K562 (cell line): ENCODE measurements around the gene AHCYL1. TPM values are rescaled to one million over a fixed set of nuclear protein-coding genes. Genes with fewer than 3 reads are reported as not detected.

Source experiments
- ATAC-seq: fragments of 200-7000 bp; cut with Tn5 transposase; 3 replicates; pipeline ENCODE4 v1.9.1; 2020; ENCODE audit warnings: moderate library complexity
- BruUV-seq: library from RNA; stranded (reverse); fragments of 400-500 nt; replicated peaks from 2 replicates; lab custom pipeline; 2021; lab: Mats Ljungman, UMichigan
- CTCF ChIA-PET: fragments of 300-600 bp; formaldehyde crosslinking; extraction: SDS; loops from one replicate; lab custom pipeline; 2021; ENCODE audit warnings: low intra/inter-chr PET ratio; lab: Yijun Ruan, JAX
- POLR2A ChIA-PET: fragments of 300-600, 350-650 bp; sonication (Branson Sonifier 250); formaldehyde crosslinking; extraction: SDS; loops from one replicate; lab custom pipeline; 2021; ENCODE audit warnings: antibody characterized with exemption, inconsistent platforms; lab: Yijun Ruan, JAX
- DNase-seq, 4 experiments: peaks; one replicate each; pipeline versions ENCODE4 v3.0.0 to v3.0.0-alpha.2; 2011 to 2018; ENCODE audit warnings: low spot score in 3 of 4, mixed read lengths in 3 of 4; ENCODE audit errors: extremely low read depth in 1 of 4
- FAIRE-seq: peaks from 2 replicates; lab custom pipeline; 2011; peaks lifted over from hg19 to GRCh38; lab: Jason Lieb, UNC
- H2AFZ ChIP-seq: 2 replicates; pipeline ENCODE4 v1.6.0; 2011; ENCODE audit warnings: low read depth, low read length, control low read depth, inconsistent platforms
- H3K27ac ChIP-seq: fragments of 200-600 bp; 3 replicates; pipeline ENCODE4 v1.8.0; 2011; ENCODE audit warnings: low read depth, mild to moderate bottlenecking, control low read depth, inconsistent platforms, low read length, moderate library complexity, mixed read lengths; ENCODE audit errors: extremely low read depth
- H3K27me3 ChIP-seq, 2 experiments: fragments of 300-600 bp in 1 of 2; 2 replicates in 1 of 2; 3 replicates in 1 of 2; pipeline versions ENCODE4 v1.6.0 to v1.8.0; 2011; ENCODE audit warnings: inconsistent platforms in 2 of 2, low read length in 2 of 2, mild to moderate bottlenecking in 1 of 2, mixed read lengths in 1 of 2, moderate library complexity in 1 of 2; ENCODE audit not compliant: control insufficient read depth in 2 of 2, insufficient read depth in 2 of 2
- H3K36me3 ChIP-seq: fragments of 300-600 bp; 3 replicates; pipeline ENCODE4 v1.8.0; 2011; ENCODE audit warnings: mild to moderate bottlenecking, low read length, inconsistent platforms; ENCODE audit not compliant: control insufficient read depth, insufficient read depth
- H3K4me1 ChIP-seq, 2 experiments: fragments of 200-600 bp in 1 of 2; replicated peaks in 1 of 2; 2 replicates in 1 of 2; 3 replicates in 1 of 2; pipeline versions ENCODE4 v1.5.1 to v1.8.0; 2011; ENCODE audit warnings: inconsistent platforms in 2 of 2, low read length in 2 of 2, mild to moderate bottlenecking in 1 of 2, mixed read lengths in 1 of 2, moderate library complexity in 1 of 2; ENCODE audit not compliant: control insufficient read depth in 2 of 2, insufficient read depth in 2 of 2
- H3K4me2 ChIP-seq: 2 replicates; pipeline ENCODE4 v1.6.1; 2011; ENCODE audit warnings: low read length, control low read depth, inconsistent platforms, mixed read lengths; ENCODE audit not compliant: insufficient read depth
- H3K4me3 ChIP-seq: fragments of 200-600 bp; sonication (generic), shearing (Covaris generic); 2 replicates; pipeline ENCODE4 v1.5.1; 2016; ENCODE audit warnings: control low read depth, inconsistent platforms
- H3K79me2 ChIP-seq: fragments of 200-600 bp; 3 replicates; pipeline ENCODE4 v1.8.0; 2011; ENCODE audit warnings: low read length, inconsistent platforms; ENCODE audit not compliant: control insufficient read depth, insufficient read depth
- H3K9ac ChIP-seq, 2 experiments: 2 replicates each; pipeline versions ENCODE4 v1.6.0 to v1.6.1; 2011; ENCODE audit warnings: low read depth in 2 of 2, low read length in 2 of 2, control low read depth in 1 of 2, inconsistent platforms in 1 of 2, mild to moderate bottlenecking in 1 of 2, mixed read lengths in 1 of 2; ENCODE audit not compliant: insufficient read depth in 1 of 2
- H3K9me1 ChIP-seq: one replicate; pipeline ENCODE4 v1.6.0; 2011; ENCODE audit warnings: inconsistent platforms, mild to moderate bottlenecking, low read length, moderate library complexity; ENCODE audit not compliant: control insufficient read depth, insufficient read depth
- H3K9me3 ChIP-seq: replicated peaks from 2 replicates; pipeline ENCODE4 v1.5.1; 2011; ENCODE audit warnings: low read depth, low read length, inconsistent platforms; ENCODE audit not compliant: control insufficient read depth, insufficient read depth
- H4K20me1 ChIP-seq: replicated peaks from 2 replicates; pipeline ENCODE4 v1.6.1; 2011; ENCODE audit warnings: low read length, inconsistent platforms, mixed read lengths; ENCODE audit not compliant: control insufficient read depth, insufficient read depth
- CXXC5 ChIP-seq: fragments of 250-450 bp; sonication (Bioruptor Pico); IDR thresholded peaks from 2 replicates; pipeline ENCODE4 v1.8.0; 2022; ENCODE audit warnings: inconsistent platforms, mild to moderate bottlenecking, moderate library complexity
- E2F8 ChIP-seq: fragments of 450-650 bp; IDR thresholded peaks from 2 replicates; pipeline ENCODE4 v1.7.1; 2018; ENCODE audit warnings: mild to moderate bottlenecking, low read depth; ENCODE audit not compliant: partially characterized antibody
- IRF9 ChIP-seq: fragments of 450-650 bp; IDR thresholded peaks from 2 replicates; pipeline ENCODE4 v1.6.1; 2016; ENCODE audit warnings: missing biosample characterization, missing genetic modification characterization
- SOX6 ChIP-seq: fragments of 450-650 bp; IDR thresholded peaks from 2 replicates; pipeline ENCODE4 v1.6.1; 2014; ENCODE audit warnings: mild to moderate bottlenecking
- THRB ChIP-seq: fragments of 450-650 bp; formaldehyde crosslinking; conservative IDR thresholded peaks from 2 replicates; pipeline ENCODE4 v1.4.0; 2022; ENCODE audit warnings: mild to moderate bottlenecking, missing genetic modification characterization
- ZNF398 ChIP-seq: fragments of 250-450 bp; sonication (Bioruptor Pico); IDR thresholded peaks from 2 replicates; pipeline ENCODE4 v1.8.0; 2021; ENCODE audit warnings: moderate library complexity, mild to moderate bottlenecking, inconsistent platforms
- ZNF609 ChIP-seq: sonication (generic); formaldehyde crosslinking; IDR thresholded peaks from 2 replicates; pipeline ENCODE4 v1.8.1; 2023; ENCODE audit warnings: missing genetic modification reagents, mild to moderate bottlenecking, borderline replicate concordance
- WGBS: fragments of 100-300 bp; shearing (Covaris generic); methylation state at CpG from one replicate; pipeline ENCODE4 v1.1.6; 2016; ENCODE audit warnings: low coverage, mixed read lengths; ENCODE audit not compliant: insufficient coverage; ENCODE audit errors: missing lambda C conversion rate; 5-methylcytosine and 5-hydroxymethylcytosine counted together
- in situ Hi-C: fragments of 300-500 bp; cut with MboI; formaldehyde crosslinking; loops from 4 replicates; pipeline ENCODE4 v1.15.0; 2018; ENCODE audit warnings: inconsistent platforms, mixed read lengths
- intact Hi-C: fragments of 100-400 bp; cut with micrococcal nuclease; formaldehyde crosslinking; loops from 2 replicates; pipeline ENCODE4 v1.14.2; 2022
- polyA plus RNA-seq, 8 experiments: library from polyadenylated mRNA; depleted of rRNA in 4 of 8; stranded (reverse) in 5 of 8; unstranded in 3 of 8; fragments of >200 nt; fragmentation: Nextera tagmentation in 2 of 8; fragmentation: Illumina TruSeq in 1 of 8; extraction: Ambion mirVana in 2 of 8; extraction: Trizol in 1 of 8; gene quantifications; 2 replicates each; pipeline versions ENCODE4 v1.2.1 to v1.2.3, GENCODE V29; 2011 to 2014; ENCODE audit warnings: inconsistent platforms in 1 of 8, missing spikeins in 1 of 8
- total RNA-seq, 7 experiments: library from RNA; depleted of rRNA in 6 of 7; stranded (reverse); fragments of >200 nt in 6 of 7; fragmentation: Illumina TruSeq in 2 of 7; extraction: Trizol in 2 of 7; gene quantifications; 2 replicates each; pipeline versions ENCODE4 v1.2.1 to v1.2.3, GENCODE V29; 2011 to 2021; ENCODE audit warnings: low replicate concordance in 1 of 7

Gene AHCYL1
- total and polyA plus RNA-seq, 9 of the 15 experiments (the other 6 are each of a cell fraction or from before 2014, with no cell fraction given), result 27.3 to 118 (median 44.5) TPM

- ChIA-PET CTCF (no interaction called here), POLR2A (interaction anchor here (0.5 to 1.5 kb wide), 11 partner anchors 10 to 294 kb away, joined by 3 to 21 read pairs (median 4); partner anchors contain the start of genes AHCYL1 and STRIP1)
- H3K4me3 ChIP-seq, result peak overlapping the region; percentile 8; the same call in 1 of the 2 replicates
- no peaks in the 10 kb centered on the region for H3K27me3 ChIP-seq
- FAIRE-seq (peak; percentile 85), ATAC-seq (peak; percentile 92), DNase-seq (peak; percentile 70 to 87 (median 76))
- H3K36me3 ChIP-seq, result peaks cover 18% of the 10 kb centered on the region
- H2AFZ ChIP-seq, result peak overlapping the region; percentile 64
- peaks cover 62% of the 10 kb centered on the region for H3K79me2 ChIP-seq
- under 1% methylated on average over 8 of the region's 8 CpGs for WGBS
- in situ Hi-C loops (no loop called here), intact Hi-C loops (no loop called here)
- no TSS peak for BruUV-seq
- peak overlapping the region; percentile 5 to 42; a peak in 3 of 4 replicates for H3K9ac ChIP-seq
- H3K4me2 ChIP-seq, result peak overlapping the region; percentile 71
- H4K20me1 ChIP-seq, result no peaks in the 10 kb centered on the region
- H3K9me1 ChIP-seq, result no peaks in the 10 kb centered on the region
- H3K9me3 ChIP-seq, result no peaks in the 10 kb centered on the region
- peak overlapping the region; percentile 87 for H3K27ac ChIP-seq
- H3K4me1 ChIP-seq, result peaks cover 14 to 37% of the 10 kb centered on the region in 2 experiments
- TF ChIP-seq IRF9 (tag), result peak; percentile 9; the same call in 1 of the 2 replicates
- TF ChIP-seq E2F8, result no peak
- no peak for TF ChIP-seq ZNF609 (CRISPR knock-in tag)
- TF ChIP-seq ZNF398, result no peak
- TF ChIP-seq CXXC5 (CRISPR knock-in tag), result peak; percentile 68
- TF ChIP-seq SOX6, result peak; percentile 70
- no peak for TF ChIP-seq THRB (CRISPR knock-in tag)
Observed at GRCh38 chr1:110003747-110004428, 19.3 kb downstream of the AHCYL1 start.
